ENCODE data around the gene PRSS16.
"Not testable (repeated sequence)": the region's sequence is repeated elsewhere in the genome, so short reads cannot be mapped to it uniquely, and the experiment has no call there.

Gene PRSS16

DNA sequence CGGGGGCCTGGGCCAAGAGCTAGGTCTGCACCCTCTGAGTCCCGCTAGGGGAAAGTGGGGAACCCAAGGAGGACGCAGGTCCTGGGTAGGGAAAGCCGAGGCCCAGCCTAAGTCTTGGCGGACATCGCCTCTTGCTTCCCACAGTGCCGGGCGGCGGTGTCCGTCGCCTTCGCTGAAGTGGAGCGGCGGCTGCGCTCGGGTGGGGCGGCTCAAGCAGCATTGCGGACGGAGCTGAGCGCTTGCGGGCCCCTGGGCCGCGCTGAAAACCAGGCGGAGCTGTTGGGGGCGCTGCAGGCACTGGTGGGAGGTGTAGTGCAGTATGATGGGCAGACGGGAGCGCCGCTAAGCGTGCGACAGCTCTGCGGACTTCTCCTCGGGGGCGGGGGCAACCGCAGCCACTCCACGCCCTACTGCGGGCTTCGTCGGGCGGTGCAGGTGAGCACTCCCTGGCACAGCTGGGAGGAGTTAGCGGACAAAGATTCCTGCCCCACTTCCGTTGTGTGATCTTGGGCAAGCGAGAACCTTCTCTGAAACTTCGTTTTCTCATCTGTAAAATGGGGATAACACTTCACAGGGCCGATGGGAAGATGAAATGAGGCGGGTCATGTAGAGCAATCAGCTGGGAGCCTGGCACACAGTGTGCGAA lies 4.2 kb downstream of the PRSS16 start:
- DNase-seq (ENCODE audit: low read depth, low spot score) = peak; percentile 61
- H3K9me3 ChIP-seq (ENCODE audit: low read depth, low read length) = no peaks in the 10 kb centered on the region
- TF ChIP-seq FOXP2 (optimal IDR thresholded peaks at IDR 0.05; ENCODE audit: control extremely low read depth, extremely low read length, insufficient read depth) (no peak), POLR2AphosphoS5 (IDR thresholded peaks at IDR 0.05; ENCODE audit: borderline replicate concordance, low read depth, low read length) (peak; percentile 62; the same call in 1 of the 2 replicates)
- H3K4me3 ChIP-seq = peak overlapping the region; percentile 87
- no peak overlapping the region for H3K27ac ChIP-seq
- peak overlapping the region; percentile 67 for H3K9ac ChIP-seq (ENCODE audit: insufficient read length)
- no peaks in the 10 kb centered on the region for H3K36me3 ChIP-seq (ENCODE audit: insufficient read depth, low read length)

DNA sequence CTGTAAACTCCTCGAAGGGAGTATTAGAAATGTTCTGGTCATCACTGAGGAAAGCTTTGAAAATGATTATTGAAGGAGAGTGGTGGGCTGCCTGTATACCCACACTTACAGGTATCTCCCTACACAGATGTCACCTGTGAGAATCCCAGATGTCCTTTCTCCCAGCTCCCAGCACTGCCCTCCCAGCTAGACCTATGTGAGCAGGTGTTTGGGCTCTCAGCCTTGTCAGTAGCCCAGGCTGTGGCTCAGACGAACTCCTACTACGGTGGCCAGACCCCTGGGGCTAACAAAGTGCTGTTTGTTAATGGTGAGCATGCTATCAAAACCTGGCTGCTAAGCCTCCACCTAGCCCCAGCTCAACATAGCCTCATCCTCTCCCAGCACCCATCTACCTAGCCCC lies 7.1 kb downstream of the PRSS16 start:
- Histone ChIP-seq H3K36me3 (ENCODE audit: insufficient read depth, low read length) (no peaks in the 10 kb centered on the region), H3K9me3 (ENCODE audit: low read depth, low read length) (no peaks in the 10 kb centered on the region), H3K27ac (no peak overlapping the region), H3K9ac (ENCODE audit: insufficient read length) (no peak overlapping the region), H3K4me3 (no peak overlapping the region)
- TF ChIP-seq FOXP2 (optimal IDR thresholded peaks at IDR 0.05; ENCODE audit: control extremely low read depth, extremely low read length, insufficient read depth) = no peak
- TF ChIP-seq EZH2 (IDR thresholded peaks at IDR 0.05) = no peak
- no peak for TF ChIP-seq POLR2AphosphoS5 (IDR thresholded peaks at IDR 0.05; ENCODE audit: borderline replicate concordance, low read depth, low read length)
- DNase-seq (ENCODE audit: low read depth, low spot score) = no peak

DNA sequence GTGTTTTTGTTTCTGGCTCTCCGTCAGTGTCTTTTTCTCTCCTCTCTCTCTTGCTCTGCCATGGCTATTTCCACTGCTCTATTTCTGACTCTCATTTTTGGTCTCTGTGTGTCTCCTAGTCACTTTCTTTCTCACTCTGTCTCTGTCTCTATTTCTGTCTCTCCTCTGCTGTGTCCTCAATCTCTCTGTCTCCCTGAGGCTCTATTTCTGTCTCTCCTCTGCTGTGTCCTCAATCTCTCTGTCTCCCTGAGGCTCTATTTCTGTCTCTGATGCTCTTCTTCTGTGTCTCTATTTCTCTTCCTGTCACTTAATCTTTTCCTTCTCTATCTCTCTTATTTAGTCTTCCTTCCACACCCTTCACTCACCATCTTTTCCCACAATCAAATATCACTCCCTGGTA lies 8.4 kb downstream of the PRSS16 start:
- Histone ChIP-seq H3K9me3 (ENCODE audit: low read depth, low read length) (no peaks in the 10 kb centered on the region), H3K9ac (ENCODE audit: insufficient read length) (no peak overlapping the region), H3K36me3 (ENCODE audit: insufficient read depth, low read length) (no peaks in the 10 kb centered on the region), H3K4me3 (no peak overlapping the region), H3K27ac (no peak overlapping the region)
- TF ChIP-seq EZH2 (IDR thresholded peaks at IDR 0.05) (no peak), FOXP2 (optimal IDR thresholded peaks at IDR 0.05; ENCODE audit: control extremely low read depth, extremely low read length, insufficient read depth) (no peak), POLR2AphosphoS5 (IDR thresholded peaks at IDR 0.05; ENCODE audit: borderline replicate concordance, low read depth, low read length) (no peak)
- no peak for DNase-seq (ENCODE audit: low read depth, low spot score)

DNA sequence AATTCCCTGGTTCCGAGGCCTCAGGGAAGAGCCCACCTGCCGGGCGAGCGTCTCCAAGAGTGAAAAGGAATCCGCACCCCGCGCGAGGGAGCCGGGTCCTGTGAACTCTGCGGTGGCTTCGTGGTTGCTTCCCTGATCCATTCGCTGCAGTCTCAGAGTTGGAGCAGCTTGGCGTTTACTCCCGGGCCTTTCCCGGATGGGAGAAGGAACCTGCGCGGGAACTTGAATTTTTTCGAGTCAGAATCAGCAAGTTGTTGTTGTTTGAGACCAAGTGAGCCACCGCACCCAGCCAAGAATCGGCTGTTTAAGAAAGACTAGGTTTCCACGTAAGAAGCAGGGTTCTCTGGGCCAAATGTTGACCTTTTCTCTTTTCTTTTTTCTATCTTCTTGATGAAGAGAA lies 12.9 kb downstream of the PRSS16 start:
- H3K9ac ChIP-seq (ENCODE audit: insufficient read length) = no peak overlapping the region
- TF ChIP-seq POLR2AphosphoS5 (IDR thresholded peaks at IDR 0.05; ENCODE audit: borderline replicate concordance, low read depth, low read length) (no peak), FOXP2 (optimal IDR thresholded peaks at IDR 0.05; ENCODE audit: control extremely low read depth, extremely low read length, insufficient read depth) (no peak), EZH2 (IDR thresholded peaks at IDR 0.05) (no peak)

DNA sequence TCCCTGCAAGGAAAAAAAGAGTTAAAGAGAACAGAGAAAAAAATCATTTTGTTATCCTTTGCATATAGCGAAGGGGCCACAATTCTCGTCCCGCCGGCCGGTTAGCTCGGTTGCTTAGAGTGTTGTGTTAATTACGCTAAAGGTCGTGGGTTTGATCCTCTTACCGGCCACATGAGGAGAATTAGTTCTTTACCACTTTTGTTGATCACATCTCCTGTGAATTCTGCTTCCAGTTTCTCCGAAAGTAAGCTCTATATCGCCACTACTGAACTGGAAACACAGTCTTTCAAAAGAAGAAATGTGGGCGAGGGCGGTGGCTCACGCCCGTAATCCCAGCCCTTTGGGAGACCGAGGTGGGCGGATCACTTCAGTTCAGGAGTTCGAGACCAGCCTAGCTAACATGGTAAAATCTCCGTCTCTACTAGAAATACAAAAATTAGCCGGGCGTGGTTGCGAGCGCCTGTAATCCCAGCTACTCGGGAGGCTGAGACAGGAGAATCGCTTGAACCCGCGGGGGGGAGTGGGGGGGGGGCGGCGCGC lies 13.4 kb downstream of the PRSS16 start:
- TF ChIP-seq EZH2 (IDR thresholded peaks at IDR 0.05) = no peak
- TF ChIP-seq FOXP2 (optimal IDR thresholded peaks at IDR 0.05; ENCODE audit: control extremely low read depth, extremely low read length, insufficient read depth) = no peak
- Histone ChIP-seq H3K9me3 (ENCODE audit: low read depth, low read length) (no peaks in the 10 kb centered on the region), H3K4me3 (no peak overlapping the region), H3K9ac (ENCODE audit: insufficient read length) (no peak overlapping the region), H3K27ac (no peak overlapping the region), H3K36me3 (ENCODE audit: insufficient read depth, low read length) (no peaks in the 10 kb centered on the region)
- no peak for DNase-seq (ENCODE audit: low read depth, low spot score)

More for the DNA sequence above, 12.9 kb downstream of the PRSS16 start:
- H3K9me3 ChIP-seq (ENCODE audit: low read depth, low read length) = no peaks in the 10 kb centered on the region
- no peak overlapping the region for H3K27ac ChIP-seq
- DNase-seq (ENCODE audit: low read depth, low spot score) = no peak
- H3K4me3 ChIP-seq = no peak overlapping the region
- H3K36me3 ChIP-seq (ENCODE audit: insufficient read depth, low read length) = no peaks in the 10 kb centered on the region

DNA sequence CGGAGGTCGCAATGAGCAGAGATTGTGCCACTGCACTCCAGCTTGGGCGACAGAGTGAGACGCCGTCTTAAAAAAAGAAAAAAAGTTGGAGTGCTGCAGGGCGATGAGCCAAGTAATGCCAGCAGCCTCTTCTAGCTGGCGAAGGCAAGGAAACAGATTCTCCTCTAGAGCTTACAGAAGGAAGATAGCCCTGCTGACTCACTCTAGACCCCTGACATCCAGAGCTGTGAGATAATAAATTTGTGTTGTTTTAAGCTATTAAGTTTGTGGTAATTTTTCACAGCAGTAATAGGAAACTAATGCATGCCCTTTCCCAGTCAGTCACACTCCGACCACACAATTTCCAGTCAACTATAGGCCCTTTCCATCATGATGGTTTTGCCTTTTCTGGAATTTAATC lies 16.4 kb downstream of the PRSS16 start:
- DNase-seq (ENCODE audit: low read depth, low spot score) = no peak
- no peaks in the 10 kb centered on the region for H3K36me3 ChIP-seq (ENCODE audit: insufficient read depth, low read length)
- no peaks in the 10 kb centered on the region for H3K9me3 ChIP-seq (ENCODE audit: low read depth, low read length)
- H3K27ac ChIP-seq = no peak overlapping the region
- TF ChIP-seq POLR2AphosphoS5 (IDR thresholded peaks at IDR 0.05; ENCODE audit: borderline replicate concordance, low read depth, low read length) (no peak), EZH2 (IDR thresholded peaks at IDR 0.05) (no peak), FOXP2 (optimal IDR thresholded peaks at IDR 0.05; ENCODE audit: control extremely low read depth, extremely low read length, insufficient read depth) (no peak)
- H3K4me3 ChIP-seq = no peak overlapping the region
- no peak overlapping the region for H3K9ac ChIP-seq (ENCODE audit: insufficient read length)

DNA sequence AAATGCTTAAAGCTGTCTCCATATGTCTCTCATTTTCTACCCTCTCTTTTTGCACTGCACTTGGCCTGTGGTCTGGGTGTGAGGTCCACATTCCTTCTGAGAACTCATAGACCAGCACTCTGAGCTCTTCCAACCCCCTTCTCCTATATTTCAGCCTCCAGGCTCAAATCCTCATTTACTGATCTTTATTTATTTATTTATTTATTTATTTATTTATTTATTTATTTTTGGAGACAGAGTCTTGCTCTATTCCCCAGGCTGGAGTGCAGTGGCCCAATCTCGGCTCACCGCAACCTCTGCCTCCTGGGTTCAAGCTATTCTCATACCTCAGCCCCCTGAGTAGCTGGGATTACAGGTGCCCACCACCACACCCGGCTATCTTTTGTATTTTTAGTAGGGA lies 19.5 kb downstream of the PRSS16 start:
- not testable (repeated sequence) for H3K36me3 ChIP-seq (ENCODE audit: insufficient read depth, low read length); H3K9me3 ChIP-seq (ENCODE audit: low read depth, low read length); H3K27ac ChIP-seq; DNase-seq (ENCODE audit: low read depth, low spot score); H3K4me3 ChIP-seq; H3K9ac ChIP-seq (ENCODE audit: insufficient read length)

DNA sequence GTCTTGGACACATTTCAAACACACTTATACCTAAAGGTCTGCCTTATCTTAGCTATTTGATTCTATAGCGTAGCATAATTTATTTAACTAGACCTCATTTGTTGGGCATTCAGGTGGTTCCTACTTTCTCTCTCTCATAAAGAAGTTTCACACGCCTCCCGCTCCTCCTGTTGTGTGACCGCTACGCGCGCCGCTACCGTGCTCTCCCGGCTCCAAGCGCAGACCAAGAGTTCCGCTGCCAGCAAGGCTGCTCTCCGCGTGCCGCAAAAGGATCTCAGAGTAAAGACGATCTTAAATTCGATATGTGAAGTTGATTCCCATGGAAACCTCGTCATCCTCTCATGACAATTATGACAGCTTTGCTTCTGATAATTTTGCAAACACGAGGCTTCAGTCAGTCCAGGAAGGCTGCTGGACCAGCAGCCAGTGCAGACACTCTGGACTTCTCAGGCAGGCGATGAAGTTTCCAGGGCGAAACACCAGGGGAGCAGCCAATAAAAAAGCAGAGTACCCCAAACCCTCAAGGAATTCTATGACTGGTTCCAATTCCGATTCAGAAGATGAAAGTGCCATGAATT lies 20.4 kb downstream of the PRSS16 start:
- no peak overlapping the region for H3K4me3 ChIP-seq
- no peak overlapping the region for H3K9ac ChIP-seq (ENCODE audit: insufficient read length)
- TF ChIP-seq POLR2AphosphoS5 (IDR thresholded peaks at IDR 0.05; ENCODE audit: borderline replicate concordance, low read depth, low read length) (no peak), EZH2 (IDR thresholded peaks at IDR 0.05) (no peak), FOXP2 (optimal IDR thresholded peaks at IDR 0.05; ENCODE audit: control extremely low read depth, extremely low read length, insufficient read depth) (no peak)
- DNase-seq (ENCODE audit: low read depth, low spot score) = no peak
- no peaks in the 10 kb centered on the region for H3K9me3 ChIP-seq (ENCODE audit: low read depth, low read length)
- H3K27ac ChIP-seq = no peak overlapping the region
- no peaks in the 10 kb centered on the region for H3K36me3 ChIP-seq (ENCODE audit: insufficient read depth, low read length)

DNA sequence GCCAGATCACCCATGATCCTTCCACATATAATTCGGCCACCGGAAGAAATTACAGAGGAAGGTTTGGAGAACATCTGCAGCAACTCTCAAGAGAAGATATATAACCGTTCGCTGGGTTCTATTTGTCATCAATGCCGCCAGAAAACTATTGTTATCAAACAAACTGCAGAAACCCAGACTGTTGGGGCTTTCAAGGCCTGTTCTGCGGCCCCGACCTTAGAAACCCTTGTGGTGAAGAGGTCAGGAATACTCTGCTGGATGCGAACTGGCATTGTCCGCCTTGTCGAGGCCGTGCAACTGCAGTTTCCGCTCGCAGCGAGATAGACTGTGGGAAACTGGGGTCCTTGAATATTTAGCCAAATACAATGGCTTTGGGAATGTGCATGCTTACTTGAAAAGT lies 21.3 kb downstream of the PRSS16 start:
- DNase-seq (ENCODE audit: low read depth, low spot score) = no peak
- Histone ChIP-seq H3K27ac (no peak overlapping the region), H3K9ac (ENCODE audit: insufficient read length) (no peak overlapping the region), H3K9me3 (ENCODE audit: low read depth, low read length) (no peaks in the 10 kb centered on the region), H3K4me3 (no peak overlapping the region), H3K36me3 (ENCODE audit: insufficient read depth, low read length) (no peaks in the 10 kb centered on the region)
- TF ChIP-seq POLR2AphosphoS5 (IDR thresholded peaks at IDR 0.05; ENCODE audit: borderline replicate concordance, low read depth, low read length) (no peak), FOXP2 (optimal IDR thresholded peaks at IDR 0.05; ENCODE audit: control extremely low read depth, extremely low read length, insufficient read depth) (no peak), EZH2 (IDR thresholded peaks at IDR 0.05) (no peak)
